ENCODE results near the gene STRN.
A peak's percentile ranks its signal among the peaks of the same experiment; 100 is the strongest.

Gene STRN

DNA sequence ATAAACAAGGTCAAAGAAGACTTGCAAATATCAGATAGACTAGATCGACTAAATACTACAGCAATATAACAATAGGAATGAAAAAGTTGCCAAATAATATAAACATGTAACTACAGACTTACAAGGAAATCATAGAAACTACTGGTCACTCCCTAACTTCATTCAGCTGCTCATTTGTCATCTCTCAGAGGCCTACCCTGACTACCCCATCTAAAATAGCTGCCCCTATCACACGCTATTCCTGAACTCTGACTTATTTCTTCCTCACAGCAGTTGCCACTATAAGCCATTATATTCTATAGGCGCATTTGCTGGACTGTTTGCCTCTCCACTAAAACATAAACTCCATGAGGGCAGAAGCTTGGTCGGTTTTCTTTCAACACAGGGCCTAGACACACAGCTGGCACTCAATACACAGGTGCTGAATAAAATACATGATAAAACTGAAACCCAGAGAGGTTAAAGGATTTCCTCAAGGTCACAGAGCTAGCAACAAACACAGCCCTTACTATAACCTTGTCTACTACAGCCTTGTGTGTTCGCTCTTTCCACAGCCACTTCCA lies 1.8 kb downstream of the STRN start:
- Histone ChIP-seq H3K36me3 (ENCODE audit: control insufficient read depth in 1 of 2, insufficient read depth in 2 of 2, low read length in 2 of 2) (no peaks in the 10 kb centered on the region), H3K27me3 (ENCODE audit: control insufficient read depth in 1 of 2, insufficient read depth in 2 of 2, low read length in 2 of 2) (no peaks in the 10 kb centered on the region), H3K4me1 (ENCODE audit: control insufficient read depth in 1 of 2, insufficient read depth in 2 of 2, low read length in 2 of 2) (peaks cover 22 to 23% of the 10 kb centered on the region in 2 donors), H3K27ac (ENCODE audit: low read depth, low read length) (no peak overlapping the region), H3K9me3 (ENCODE audit: control insufficient read depth in 1 of 2, low read length in 2 of 2) (no peaks in the 10 kb centered on the region), H3K9ac (ENCODE audit: low read depth in 1 of 2, low read length in 2 of 2) (peak overlapping the region in 1 of 2 donors; percentile 78), H3K4me3 (ENCODE audit: low read depth in 1 of 2, low read length in 2 of 2) (peak overlapping the region; percentile 94 to 96)

GRCh38 chr2:36963734-36964133 lies 2.6 kb downstream of the STRN start:
- H3K27me3 ChIP-seq (ENCODE audit: control insufficient read depth in 1 of 2, insufficient read depth in 2 of 2, low read length in 2 of 2) = no peaks in the 10 kb centered on the region
- peaks cover 22 to 23% of the 10 kb centered on the region in 2 donors for H3K4me1 ChIP-seq (ENCODE audit: control insufficient read depth in 1 of 2, insufficient read depth in 2 of 2, low read length in 2 of 2)
- H3K36me3 ChIP-seq (ENCODE audit: control insufficient read depth in 1 of 2, insufficient read depth in 2 of 2, low read length in 2 of 2) = no peaks in the 10 kb centered on the region
- H3K9me3 ChIP-seq (ENCODE audit: control insufficient read depth in 1 of 2, low read length in 2 of 2) = no peaks in the 10 kb centered on the region
- H3K9ac ChIP-seq (ENCODE audit: low read depth in 1 of 2, low read length in 2 of 2) = no peak overlapping the region
- H3K27ac ChIP-seq (ENCODE audit: low read depth, low read length) = no peak overlapping the region
- H3K4me3 ChIP-seq (ENCODE audit: low read depth in 1 of 2, low read length in 2 of 2) = no peak overlapping the region

DNA sequence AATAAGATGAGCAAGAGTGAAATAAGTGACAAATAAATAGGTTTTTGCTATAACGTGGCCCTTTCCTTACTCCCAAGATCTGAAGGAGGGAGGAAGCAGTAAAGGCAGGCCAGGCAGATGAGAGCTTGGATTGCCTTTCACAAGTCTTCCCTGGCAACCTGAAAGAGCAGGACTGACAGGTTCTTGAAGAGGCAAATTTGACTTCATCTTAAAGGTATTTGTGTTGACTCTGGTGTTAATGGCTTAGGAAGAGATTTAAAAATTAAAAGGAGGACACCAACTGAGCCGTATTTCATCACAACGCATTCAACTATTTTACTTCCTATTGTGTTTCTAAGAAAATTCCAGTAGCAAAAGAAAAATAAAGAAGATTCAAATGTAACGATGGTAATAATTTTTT lies 3.2 kb downstream of the STRN start:
- no peak overlapping the region for H3K27ac ChIP-seq (ENCODE audit: low read depth, low read length)

DNA sequence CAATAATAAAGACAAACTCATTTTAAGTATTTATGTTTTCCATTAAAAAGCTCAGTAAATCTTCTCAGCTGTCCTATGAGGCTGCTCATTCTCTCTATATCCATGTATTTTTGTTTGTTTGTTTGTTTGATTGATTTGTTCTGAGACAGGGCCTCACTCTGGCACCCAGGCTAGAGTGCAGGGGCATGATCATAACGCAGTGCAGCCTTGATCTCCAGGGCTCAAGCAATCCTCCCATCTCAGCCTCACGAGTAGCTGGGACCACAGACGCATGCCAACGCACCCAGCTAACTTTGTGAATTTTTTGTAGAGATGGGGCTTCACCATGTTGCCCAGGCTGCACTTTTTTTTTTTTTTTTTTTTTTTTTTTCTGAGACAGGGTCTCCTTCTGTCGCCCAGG lies 5.6 kb downstream of the STRN start:
- Histone ChIP-seq H3K4me1 (ENCODE audit: control insufficient read depth in 1 of 2, insufficient read depth in 2 of 2, low read length in 2 of 2) (peaks cover 6 to 10% of the 10 kb centered on the region in 2 donors), H3K27me3 (ENCODE audit: control insufficient read depth in 1 of 2, insufficient read depth in 2 of 2, low read length in 2 of 2) (no peaks in the 10 kb centered on the region), H3K9me3 (ENCODE audit: control insufficient read depth in 1 of 2, low read length in 2 of 2) (no peaks in the 10 kb centered on the region), H3K9ac (ENCODE audit: low read depth in 1 of 2, low read length in 2 of 2) (no peak overlapping the region), H3K4me3 (ENCODE audit: low read depth in 1 of 2, low read length in 2 of 2) (no peak overlapping the region), H3K36me3 (ENCODE audit: control insufficient read depth in 1 of 2, insufficient read depth in 2 of 2, low read length in 2 of 2) (no peaks in the 10 kb centered on the region), H3K27ac (ENCODE audit: low read depth, low read length) (no peak overlapping the region)

More for the DNA sequence above, 3.2 kb downstream of the STRN start:
- Histone ChIP-seq H3K4me3 (ENCODE audit: low read depth in 1 of 2, low read length in 2 of 2) (no peak overlapping the region), H3K27me3 (ENCODE audit: control insufficient read depth in 1 of 2, insufficient read depth in 2 of 2, low read length in 2 of 2) (no peaks in the 10 kb centered on the region), H3K9me3 (ENCODE audit: control insufficient read depth in 1 of 2, low read length in 2 of 2) (no peaks in the 10 kb centered on the region), H3K9ac (ENCODE audit: low read depth in 1 of 2, low read length in 2 of 2) (no peak overlapping the region), H3K4me1 (ENCODE audit: control insufficient read depth in 1 of 2, insufficient read depth in 2 of 2, low read length in 2 of 2) (peaks cover 16 to 19% of the 10 kb centered on the region in 2 donors), H3K36me3 (ENCODE audit: control insufficient read depth in 1 of 2, insufficient read depth in 2 of 2, low read length in 2 of 2) (no peaks in the 10 kb centered on the region)

GRCh38 chr2:36960005-36960675 lies 6.2 kb downstream of the STRN start:
- Histone ChIP-seq H3K36me3 (ENCODE audit: control insufficient read depth in 1 of 2, insufficient read depth in 2 of 2, low read length in 2 of 2) (no peaks in the 10 kb centered on the region), H3K4me1 (ENCODE audit: control insufficient read depth in 1 of 2, insufficient read depth in 2 of 2, low read length in 2 of 2) (peaks cover 6 to 7% of the 10 kb centered on the region in 2 donors), H3K9ac (ENCODE audit: low read depth in 1 of 2, low read length in 2 of 2) (no peak overlapping the region), H3K27me3 (ENCODE audit: control insufficient read depth in 1 of 2, insufficient read depth in 2 of 2, low read length in 2 of 2) (no peaks in the 10 kb centered on the region), H3K27ac (ENCODE audit: low read depth, low read length) (no peak overlapping the region), H3K4me3 (ENCODE audit: low read depth in 1 of 2, low read length in 2 of 2) (no peak overlapping the region), H3K9me3 (ENCODE audit: control insufficient read depth in 1 of 2, low read length in 2 of 2) (no peaks in the 10 kb centered on the region)

DNA sequence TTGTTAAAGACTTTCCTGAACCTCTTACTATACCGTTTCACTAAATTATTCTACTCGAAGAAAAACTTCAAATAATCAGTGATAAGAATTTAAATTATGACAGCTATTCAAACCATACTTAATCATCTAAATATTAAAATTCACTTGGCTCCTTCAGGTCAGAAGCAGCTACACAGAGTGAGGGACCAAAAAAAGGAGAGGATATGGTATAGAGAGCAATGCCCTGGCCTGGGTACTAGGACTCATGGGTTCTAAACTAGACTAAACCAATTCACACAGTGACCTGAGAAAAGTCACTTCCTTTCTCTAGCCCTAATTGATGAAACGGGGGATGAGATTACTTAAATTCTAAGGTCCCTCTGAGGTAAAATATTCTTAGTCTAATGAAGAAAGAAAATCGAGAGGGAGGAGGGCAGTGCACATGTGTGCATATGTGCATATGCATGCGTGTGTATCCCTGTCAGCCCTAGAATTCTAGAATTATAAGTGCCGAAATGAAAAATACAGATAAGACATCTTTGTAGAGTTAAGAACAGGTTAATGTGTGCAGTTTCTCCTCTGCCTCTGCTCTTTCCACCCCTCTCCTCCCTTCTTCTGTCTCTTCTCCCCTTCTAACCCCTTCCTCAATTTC lies 11.2 kb downstream of the STRN start:
- Histone ChIP-seq H3K36me3 (ENCODE audit: control insufficient read depth in 1 of 2, insufficient read depth in 2 of 2, low read length in 2 of 2) (peaks cover 0 to 4% of the 10 kb centered on the region in 2 donors), H3K4me3 (ENCODE audit: low read depth in 1 of 2, low read length in 2 of 2) (no peak overlapping the region), H3K9ac (ENCODE audit: low read depth in 1 of 2, low read length in 2 of 2) (no peak overlapping the region), H3K4me1 (ENCODE audit: control insufficient read depth in 1 of 2, insufficient read depth in 2 of 2, low read length in 2 of 2) (peaks cover 0 to 3% of the 10 kb centered on the region in 2 donors), H3K27me3 (ENCODE audit: control insufficient read depth in 1 of 2, insufficient read depth in 2 of 2, low read length in 2 of 2) (no peaks in the 10 kb centered on the region), H3K9me3 (ENCODE audit: control insufficient read depth in 1 of 2, low read length in 2 of 2) (no peaks in the 10 kb centered on the region), H3K27ac (ENCODE audit: low read depth, low read length) (no peak overlapping the region)

- Histone ChIP-seq H3K27ac (ENCODE audit: low read depth, low read length) (no peak overlapping the region), H3K9ac (ENCODE audit: low read depth in 1 of 2, low read length in 2 of 2) (no peak overlapping the region)
Observed at GRCh38 chr2:36952748-36953197, 13.6 kb downstream of the STRN start.

DNA sequence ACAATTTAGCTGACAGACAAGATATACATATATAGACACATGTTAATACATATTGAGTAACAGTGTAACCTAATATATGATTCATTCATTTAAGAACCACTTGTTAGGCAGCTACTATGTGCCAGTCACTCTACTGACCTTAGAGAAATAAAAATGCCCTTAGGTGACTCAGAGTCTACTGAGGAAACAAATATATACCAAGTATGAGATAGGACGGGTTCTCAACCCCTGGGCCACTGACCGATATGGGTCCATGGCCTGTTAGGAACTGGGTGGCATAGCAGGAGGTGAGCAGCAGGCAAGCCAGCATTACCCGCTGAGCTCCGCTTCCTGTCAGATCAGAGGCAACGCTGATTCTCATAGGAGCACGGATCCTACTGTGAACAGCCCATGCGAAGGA lies 14.8 kb downstream of the STRN start:
- H3K9ac ChIP-seq (ENCODE audit: low read depth in 1 of 2, low read length in 2 of 2) = no peak overlapping the region
- peaks cover 0 to 4% of the 10 kb centered on the region in 2 donors for H3K36me3 ChIP-seq (ENCODE audit: control insufficient read depth in 1 of 2, insufficient read depth in 2 of 2, low read length in 2 of 2)
- H3K9me3 ChIP-seq (ENCODE audit: control insufficient read depth in 1 of 2, low read length in 2 of 2) = no peaks in the 10 kb centered on the region
- no peak overlapping the region for H3K27ac ChIP-seq (ENCODE audit: low read depth, low read length)
- no peak overlapping the region for H3K4me3 ChIP-seq (ENCODE audit: low read depth in 1 of 2, low read length in 2 of 2)
- no peaks in the 10 kb centered on the region for H3K27me3 ChIP-seq (ENCODE audit: control insufficient read depth in 1 of 2, insufficient read depth in 2 of 2, low read length in 2 of 2)
- H3K4me1 ChIP-seq (ENCODE audit: control insufficient read depth in 1 of 2, insufficient read depth in 2 of 2, low read length in 2 of 2) = peaks cover 0 to 3% of the 10 kb centered on the region in 2 donors

More at GRCh38 chr2:36952748-36953197, 13.6 kb downstream of the STRN start:
- H3K4me3 ChIP-seq (ENCODE audit: low read depth in 1 of 2, low read length in 2 of 2) = no peak overlapping the region
- peaks cover 0 to 4% of the 10 kb centered on the region in 2 donors for H3K36me3 ChIP-seq (ENCODE audit: control insufficient read depth in 1 of 2, insufficient read depth in 2 of 2, low read length in 2 of 2)
- H3K9me3 ChIP-seq (ENCODE audit: control insufficient read depth in 1 of 2, low read length in 2 of 2) = no peaks in the 10 kb centered on the region
- H3K27me3 ChIP-seq (ENCODE audit: control insufficient read depth in 1 of 2, insufficient read depth in 2 of 2, low read length in 2 of 2) = no peaks in the 10 kb centered on the region
- H3K4me1 ChIP-seq (ENCODE audit: control insufficient read depth in 1 of 2, insufficient read depth in 2 of 2, low read length in 2 of 2) = peaks cover 0 to 3% of the 10 kb centered on the region in 2 donors

GRCh38 chr2:36951027-36951518 lies 15.3 kb downstream of the STRN start:
- peaks cover 0 to 4% of the 10 kb centered on the region in 2 donors for H3K36me3 ChIP-seq (ENCODE audit: control insufficient read depth in 1 of 2, insufficient read depth in 2 of 2, low read length in 2 of 2)
- no peaks in the 10 kb centered on the region for H3K9me3 ChIP-seq (ENCODE audit: control insufficient read depth in 1 of 2, low read length in 2 of 2)
- H3K27ac ChIP-seq (ENCODE audit: low read depth, low read length) = no peak overlapping the region
- H3K27me3 ChIP-seq (ENCODE audit: control insufficient read depth in 1 of 2, insufficient read depth in 2 of 2, low read length in 2 of 2) = no peaks in the 10 kb centered on the region
- H3K9ac ChIP-seq (ENCODE audit: low read depth in 1 of 2, low read length in 2 of 2) = no peak overlapping the region
- H3K4me1 ChIP-seq (ENCODE audit: control insufficient read depth in 1 of 2, insufficient read depth in 2 of 2, low read length in 2 of 2) = peaks cover 0 to 3% of the 10 kb centered on the region in 2 donors
- H3K4me3 ChIP-seq (ENCODE audit: low read depth in 1 of 2, low read length in 2 of 2) = no peak overlapping the region

DNA sequence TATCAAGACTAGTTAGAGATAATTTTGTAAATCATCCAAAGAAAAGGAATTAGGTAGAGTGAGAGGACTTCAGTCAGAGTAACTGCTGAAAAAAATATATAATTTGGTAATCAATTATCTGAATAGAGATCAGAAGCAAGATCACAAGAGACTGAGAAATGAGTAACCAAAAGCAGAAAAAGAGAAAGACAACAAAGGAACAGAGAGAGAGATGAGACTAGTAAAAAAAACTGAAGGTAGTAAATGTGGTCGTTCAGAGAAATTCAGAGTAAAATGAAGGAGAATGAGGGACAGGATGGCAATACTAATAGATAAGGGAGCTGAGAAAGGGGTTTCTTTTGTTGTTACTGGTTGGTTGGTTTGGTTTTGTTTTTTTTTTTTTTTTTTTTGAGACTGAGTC lies 16.5 kb downstream of the STRN start:
- H3K4me3 ChIP-seq (ENCODE audit: low read depth in 1 of 2, low read length in 2 of 2) = no peak overlapping the region
- H3K4me1 ChIP-seq (ENCODE audit: control insufficient read depth in 1 of 2, insufficient read depth in 2 of 2, low read length in 2 of 2) = peaks cover 0 to 3% of the 10 kb centered on the region in 2 donors
- no peak overlapping the region for H3K27ac ChIP-seq (ENCODE audit: low read depth, low read length)
- no peaks in the 10 kb centered on the region for H3K27me3 ChIP-seq (ENCODE audit: control insufficient read depth in 1 of 2, insufficient read depth in 2 of 2, low read length in 2 of 2)
- no peak overlapping the region for H3K9ac ChIP-seq (ENCODE audit: low read depth in 1 of 2, low read length in 2 of 2)
- H3K36me3 ChIP-seq (ENCODE audit: control insufficient read depth in 1 of 2, insufficient read depth in 2 of 2, low read length in 2 of 2) = peaks cover 0 to 4% of the 10 kb centered on the region in 2 donors
- no peaks in the 10 kb centered on the region for H3K9me3 ChIP-seq (ENCODE audit: control insufficient read depth in 1 of 2, low read length in 2 of 2)

All from duodenal mucosa (tissue), 2 donors.